GM18505 (cell line): ENCODE measurements around the gene GJA10.

Experiments
- ATAC-seq: cut with Tn5 transposase; IDR thresholded peaks from one replicate; pipeline ENCODE4 v1.9.1; 2021; ENCODE audit not compliant: unreplicated experiment
- POLR2A ChIP-seq: IDR thresholded peaks from 4 replicates; pipeline ENCODE4 v1.6.1; 2011; ENCODE audit warnings: borderline replicate concordance; ENCODE audit not compliant: insufficient read depth, insufficient read length; ENCODE audit errors: extremely low read depth

GJA10 gene

GRCh38 chr6:89930789-89931188 is 36.5 kb downstream of the GJA10 start:
- TF ChIP-seq POLR2A = no peak
- ATAC-seq = no peak

- no peak for TF ChIP-seq POLR2A
- no peak for ATAC-seq
These were observed 38.1 kb downstream of the GJA10 start for GRCh38 chr6:89932245-89932802.

GRCh38 chr6:89934685-89935366 is 40.6 kb downstream of the GJA10 start:
- ATAC-seq = no peak
- TF ChIP-seq POLR2A = no peak

- no peak for TF ChIP-seq POLR2A
- no peak for ATAC-seq
These were observed 41.9 kb downstream of the GJA10 start for GRCh38 chr6:89936177-89936576.

GRCh38 chr6:89938014-89938413 is 43.7 kb downstream of the GJA10 start:
- no peak for TF ChIP-seq POLR2A
- ATAC-seq = no peak

GRCh38 chr6:89939144-89939543 is 44.9 kb downstream of the GJA10 start:
- TF ChIP-seq POLR2A = no peak
- no peak for ATAC-seq

- no peak for ATAC-seq
- no peak for TF ChIP-seq POLR2A
These were observed 46.2 kb downstream of the GJA10 start for GRCh38 chr6:89940225-89941027.

GRCh38 chr6:89941031-89941762 is 46.9 kb downstream of the GJA10 start:
- no peak for TF ChIP-seq POLR2A

GRCh38 chr6:89941763-89942497 is 47.7 kb downstream of the GJA10 start:
- no peak for ATAC-seq
- no peak for TF ChIP-seq POLR2A

More at GRCh38 chr6:89941031-89941762, 46.9 kb downstream of the GJA10 start:
- no peak for ATAC-seq

GRCh38 chr6:89942601-89943000 is 48.3 kb downstream of the GJA10 start:
- ATAC-seq = no peak
- TF ChIP-seq POLR2A = no peak

GRCh38 chr6:89944181-89944755 is 50.0 kb downstream of the GJA10 start:
- ATAC-seq = no peak
- TF ChIP-seq POLR2A = no peak

- ATAC-seq = no peak
- no peak for TF ChIP-seq POLR2A
These were observed 50.6 kb downstream of the GJA10 start for GRCh38 chr6:89944826-89945407.
